Measurements from ENCODE around the gene RAPGEF1. TPM values are rescaled to one million over a fixed set of nuclear protein-coding genes. Genes with fewer than 3 reads are reported as not detected.

Gene RAPGEF1
- total RNA-seq, 1 donor from 2014 or later: 144 TPM

- Histone ChIP-seq H3K9me3 (no peaks in the 10 kb centered on the region), H3K27me3 (no peaks in the 10 kb centered on the region), H3K4me3 (no peak overlapping the region), H3K4me1 (peaks cover 38% of the 10 kb centered on the region), H3K36me3 (peaks cover 36% of the 10 kb centered on the region), H3K27ac (no peak overlapping the region)
- DNase-seq (no peak), ATAC-seq (no peak)
- no peak for TF ChIP-seq CTCF (IDR thresholded peaks at IDR 0.05)
- intact Hi-C loops (cut with DNase I): no loop called here
Measured at GRCh38 chr9:131631306-131631705, 108.6 kb downstream of the RAPGEF1 start.

- ATAC-seq (no peak), DNase-seq (no peak)
- intact Hi-C loops (cut with DNase I): no loop called here
- peak overlapping the region; percentile 82 for H3K27ac ChIP-seq
- peaks cover 46% of the 10 kb centered on the region for H3K36me3 ChIP-seq
- no peaks in the 10 kb centered on the region for H3K9me3 ChIP-seq
- no peak for TF ChIP-seq CTCF (IDR thresholded peaks at IDR 0.05)
- peaks cover 28% of the 10 kb centered on the region for H3K4me1 ChIP-seq
- H3K4me3 ChIP-seq: no peak overlapping the region
- H3K27me3 ChIP-seq: no peaks in the 10 kb centered on the region
Measured at GRCh38 chr9:131630205-131630831, 109.6 kb downstream of the RAPGEF1 start.

GRCh38 chr9:131629825-131630204 is 110.1 kb downstream of the RAPGEF1 start:
- Histone ChIP-seq H3K4me1 (peaks cover 23% of the 10 kb centered on the region), H3K4me3 (no peak overlapping the region), H3K27ac (peak overlapping the region; percentile 82), H3K27me3 (no peaks in the 10 kb centered on the region), H3K36me3 (peaks cover 51% of the 10 kb centered on the region), H3K9me3 (no peaks in the 10 kb centered on the region)
- TF ChIP-seq CTCF (IDR thresholded peaks at IDR 0.05): no peak
- intact Hi-C loops (cut with DNase I): no loop called here
- DNase-seq (no peak), ATAC-seq (no peak)

GRCh38 chr9:131629226-131629500 is 110.7 kb downstream of the RAPGEF1 start:
- Histone ChIP-seq H3K4me1 (peaks cover 19% of the 10 kb centered on the region), H3K27me3 (no peaks in the 10 kb centered on the region)

GRCh38 chr9:131628459-131629225 is 111.2 kb downstream of the RAPGEF1 start:
- TF ChIP-seq CTCF (IDR thresholded peaks at IDR 0.05): no peak
- Histone ChIP-seq H3K4me3 (no peak overlapping the region), H3K9me3 (no peaks in the 10 kb centered on the region), H3K4me1 (peaks cover 24% of the 10 kb centered on the region), H3K36me3 (peaks cover 57% of the 10 kb centered on the region), H3K27me3 (no peaks in the 10 kb centered on the region), H3K27ac (peak overlapping the region; percentile 82)
- DNase-seq (peak; percentile 50), ATAC-seq (no peak)
- intact Hi-C loops (cut with DNase I): no loop called here

More at GRCh38 chr9:131629226-131629500, 110.7 kb downstream of the RAPGEF1 start:
- ATAC-seq: no peak
- Histone ChIP-seq H3K4me3 (no peak overlapping the region), H3K36me3 (peaks cover 57% of the 10 kb centered on the region), H3K9me3 (no peaks in the 10 kb centered on the region), H3K27ac (peak overlapping the region; percentile 82)
- no peak for DNase-seq
- intact Hi-C loops (cut with DNase I): no loop called here
- no peak for TF ChIP-seq CTCF (IDR thresholded peaks at IDR 0.05)

Measured in upper lobe of right lung (tissue), 1 donor.